Uterus (tissue), 4 donors: ENCODE measurements around the gene RPL31. TPM values are rescaled to one million over a fixed set of nuclear protein-coding genes. Genes with fewer than 3 reads are reported as not detected.

ENCODE experiments used
- DNase-seq, 2 donors: peaks; one replicate each; pipeline ENCODE4 v3.0.0-alpha.2; 2019 to 2020
- H3K27ac ChIP-seq, 2 donors: fragments of 200-600 bp; sonication (generic); 1 replicate in 1 of 2; 2 replicates in 1 of 2; pipeline ENCODE4 v1.5.1; 2016 to 2018
- H3K27me3 ChIP-seq, 2 donors: fragments of 200-600 bp; sonication (generic); one replicate each; pipeline ENCODE4 v1.5.1; 2018 to 2019; ENCODE audit warnings: control low read depth in 1 of 2
- H3K36me3 ChIP-seq, 2 donors: fragments of 200-600 bp; sonication (generic); one replicate each; pipeline ENCODE4 v1.5.1; 2019; ENCODE audit warnings: control low read depth in 1 of 2
- H3K4me1 ChIP-seq, 2 donors: fragments of 200-600 bp; sonication (generic); one replicate each; pipeline ENCODE4 v1.5.1; 2018 to 2019; ENCODE audit warnings: control low read depth in 1 of 2
- H3K4me3 ChIP-seq, 2 donors: fragments of 200-600 bp; sonication (generic); 1 replicate in 1 of 2; 2 replicates in 1 of 2; pipeline ENCODE4 v1.5.1; 2018 to 2019; ENCODE audit warnings: mild to moderate bottlenecking in 1 of 2
- H3K9me3 ChIP-seq, 2 donors: fragments of 200-600 bp; sonication (generic); one replicate each; pipeline ENCODE4 v1.5.1; 2019; ENCODE audit warnings: control low read depth in 1 of 2
- POLR2A ChIP-seq, 2 donors: fragments of 450-650 bp; IDR thresholded peaks; one replicate each; pipeline ENCODE4 v1.6.1; 2016; ENCODE audit warnings: antibody characterized with exemption in 2 of 2, mild to moderate bottlenecking in 1 of 2, moderate library complexity in 1 of 2
- intact Hi-C: fragments of 100-400 bp; cut with DNase I; formaldehyde crosslinking; loops from one replicate; pipeline ENCODE4 v1.15.1; 2023; ENCODE audit warnings: low total_unique reads
- total RNA-seq, 4 donors: library from RNA; depleted of rRNA in 3 of 4; stranded (reverse); fragments of >200 nt in 3 of 4; gene quantifications; one replicate each; pipeline versions ENCODE4 v1.1.0 to v1.2.4, GENCODE V29; 2014 to 2023
- TF ChIP-seq, protein P1 (sequence below), 4 experiments: fragments of 200-600 bp in 2 of 4; fragments of 450-650 bp in 2 of 4; sonication (generic) in 2 of 4; IDR thresholded peaks; one replicate each; pipeline ENCODE4 v1.5.1; 2016 to 2019; ENCODE audit warnings: antibody characterized with exemption in 4 of 4, mild to moderate bottlenecking in 2 of 4, moderate library complexity in 1 of 4
- donor health status: DM: yes; HTN: yes; CAD: no.

Gene RPL31
- total RNA-seq, 4 donors from 2014 or later = 918 to 2,301 (median 1,306) TPM

DNA sequence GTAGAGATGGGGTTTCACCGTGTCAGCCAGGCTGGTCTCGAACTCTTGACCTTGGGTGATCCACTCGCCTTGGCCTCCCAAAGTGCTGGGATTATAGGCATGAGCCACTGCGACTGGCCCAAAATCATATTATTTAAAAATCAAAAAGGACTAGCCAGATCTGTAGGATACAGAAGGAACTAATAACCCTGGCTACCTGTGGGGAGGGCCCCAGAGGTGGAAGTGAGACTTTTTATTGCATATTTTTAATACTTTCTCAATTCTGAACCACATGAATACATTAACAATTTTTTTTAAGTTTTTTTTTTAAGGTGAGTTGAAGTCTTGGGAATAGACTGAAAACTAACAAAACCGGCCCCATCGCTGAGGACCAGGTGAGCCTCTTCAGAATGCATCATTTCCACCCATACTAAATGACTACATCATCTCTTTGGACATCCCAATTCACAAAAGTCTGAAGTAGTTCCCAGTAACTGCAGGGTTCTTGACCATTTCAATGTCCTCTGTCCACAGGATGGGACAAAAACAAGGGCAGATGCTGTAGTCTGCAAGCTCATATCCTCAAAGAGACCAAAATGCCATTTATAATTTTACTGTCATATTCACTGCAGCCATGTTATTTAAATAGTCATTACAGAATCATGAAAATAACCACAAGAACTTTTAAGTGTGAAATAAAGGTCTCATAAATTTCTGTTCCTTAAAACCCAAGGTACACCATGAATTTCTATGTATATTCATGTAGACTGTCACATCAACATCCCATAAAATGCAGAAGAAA lies 21.4 kb downstream of the RPL31 start:
- H3K4me3 ChIP-seq = no peak overlapping the region
- no peaks in the 10 kb centered on the region for H3K36me3 ChIP-seq
- no peaks in the 10 kb centered on the region for H3K4me1 ChIP-seq
- intact Hi-C loops = no loop called here
- H3K9me3 ChIP-seq = no peaks in the 10 kb centered on the region
- TF ChIP-seq POLR2A (IDR thresholded peaks at IDR 0.05) = no peak
- TF ChIP-seq, protein P1, sequence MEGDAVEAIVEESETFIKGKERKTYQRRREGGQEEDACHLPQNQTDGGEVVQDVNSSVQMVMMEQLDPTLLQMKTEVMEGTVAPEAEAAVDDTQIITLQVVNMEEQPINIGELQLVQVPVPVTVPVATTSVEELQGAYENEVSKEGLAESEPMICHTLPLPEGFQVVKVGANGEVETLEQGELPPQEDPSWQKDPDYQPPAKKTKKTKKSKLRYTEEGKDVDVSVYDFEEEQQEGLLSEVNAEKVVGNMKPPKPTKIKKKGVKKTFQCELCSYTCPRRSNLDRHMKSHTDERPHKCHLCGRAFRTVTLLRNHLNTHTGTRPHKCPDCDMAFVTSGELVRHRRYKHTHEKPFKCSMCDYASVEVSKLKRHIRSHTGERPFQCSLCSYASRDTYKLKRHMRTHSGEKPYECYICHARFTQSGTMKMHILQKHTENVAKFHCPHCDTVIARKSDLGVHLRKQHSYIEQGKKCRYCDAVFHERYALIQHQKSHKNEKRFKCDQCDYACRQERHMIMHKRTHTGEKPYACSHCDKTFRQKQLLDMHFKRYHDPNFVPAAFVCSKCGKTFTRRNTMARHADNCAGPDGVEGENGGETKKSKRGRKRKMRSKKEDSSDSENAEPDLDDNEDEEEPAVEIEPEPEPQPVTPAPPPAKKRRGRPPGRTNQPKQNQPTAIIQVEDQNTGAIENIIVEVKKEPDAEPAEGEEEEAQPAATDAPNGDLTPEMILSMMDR (IDR thresholded peaks at IDR 0.05) = no peak
- H3K27ac ChIP-seq = no peak overlapping the region
- no peaks in the 10 kb centered on the region for H3K27me3 ChIP-seq
- DNase-seq = no peak

DNA sequence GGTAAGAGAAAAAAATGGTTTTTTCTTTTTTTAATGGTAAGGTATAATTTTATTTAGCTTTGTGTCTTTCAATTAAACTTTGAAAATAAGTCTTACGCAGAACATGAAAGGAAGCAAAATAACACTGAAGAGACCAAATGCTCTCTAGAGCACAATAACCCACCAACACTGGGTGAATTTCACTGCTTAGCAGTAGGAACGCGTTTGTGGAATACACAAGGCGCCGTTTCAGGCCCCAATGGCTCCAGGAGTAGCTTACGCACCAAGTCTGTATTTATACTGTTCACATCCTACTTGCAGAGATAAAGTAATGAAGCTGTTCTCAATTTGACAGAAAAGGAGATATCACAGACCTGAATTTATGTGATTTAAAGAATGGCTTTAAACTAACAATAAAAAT lies 23.5 kb downstream of the RPL31 start:
- H3K36me3 ChIP-seq = no peaks in the 10 kb centered on the region
- no peaks in the 10 kb centered on the region for H3K27me3 ChIP-seq
- DNase-seq = no peak
- no peak overlapping the region for H3K4me3 ChIP-seq
- no peak overlapping the region for H3K27ac ChIP-seq
- TF ChIP-seq, protein P1 (IDR thresholded peaks at IDR 0.05) = no peak
- TF ChIP-seq POLR2A (IDR thresholded peaks at IDR 0.05) = no peak
- H3K9me3 ChIP-seq = no peaks in the 10 kb centered on the region
- intact Hi-C loops = no loop called here
- H3K4me1 ChIP-seq = no peaks in the 10 kb centered on the region

DNA sequence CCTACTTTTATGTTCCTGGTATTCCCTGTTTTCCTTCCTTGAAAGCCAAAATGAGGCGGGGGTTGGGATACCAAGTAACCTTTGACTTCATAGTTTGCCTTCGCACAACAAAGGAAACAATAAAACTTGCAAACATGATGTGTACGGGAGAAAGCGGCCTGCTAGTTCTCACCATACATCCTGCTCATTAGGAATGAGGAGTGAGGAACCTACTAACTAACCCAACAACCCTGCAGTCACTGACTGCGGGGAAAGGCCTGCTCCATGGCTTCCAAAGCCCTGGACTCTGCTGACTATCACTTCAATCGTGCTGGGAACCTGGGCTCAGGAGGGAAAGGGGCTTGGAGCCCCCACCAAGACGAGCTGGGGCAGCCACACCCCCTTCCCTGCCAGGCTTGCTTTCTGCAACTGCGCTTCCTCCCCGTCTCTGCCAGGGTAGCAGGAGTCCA lies 24.2 kb downstream of the RPL31 start:
- Histone ChIP-seq H3K4me1 (no peaks in the 10 kb centered on the region), H3K27ac (no peak overlapping the region), H3K9me3 (no peaks in the 10 kb centered on the region), H3K4me3 (no peak overlapping the region), H3K36me3 (no peaks in the 10 kb centered on the region), H3K27me3 (no peaks in the 10 kb centered on the region)
- TF ChIP-seq POLR2A (IDR thresholded peaks at IDR 0.05) = no peak
- TF ChIP-seq, protein P1 (IDR thresholded peaks at IDR 0.05) = no peak
- intact Hi-C loops = no loop called here
- no peak for DNase-seq

DNA sequence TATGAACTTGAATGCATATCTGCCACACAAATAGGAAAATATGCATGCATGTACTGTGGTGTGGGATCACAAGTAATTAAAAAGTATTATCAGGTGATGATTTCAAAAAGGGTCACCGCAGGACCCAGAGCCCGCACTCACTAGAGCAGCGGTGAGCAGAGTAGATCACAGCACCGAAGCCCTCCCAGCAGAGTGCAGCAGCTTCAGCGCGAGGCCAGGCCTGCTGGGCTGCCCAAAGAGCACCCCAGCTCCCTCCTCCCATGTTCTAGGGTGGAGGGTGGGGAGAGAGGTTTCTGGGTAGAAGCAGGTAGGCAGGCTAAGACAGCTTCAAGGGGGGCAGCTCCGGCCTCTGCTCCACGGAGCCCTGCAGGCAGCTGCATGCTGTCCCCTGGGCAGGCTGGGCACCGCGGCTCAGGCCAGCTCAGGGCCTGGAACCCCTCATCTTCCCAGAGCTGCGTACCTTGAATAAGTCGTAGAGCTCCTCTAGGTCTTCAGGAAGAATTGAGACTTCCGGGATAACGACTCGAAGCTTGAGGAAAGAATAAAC lies 24.9 kb downstream of the RPL31 start:
- intact Hi-C loops = no loop called here
- no peak overlapping the region for H3K4me3 ChIP-seq
- H3K27me3 ChIP-seq = no peaks in the 10 kb centered on the region
- DNase-seq = no peak
- H3K36me3 ChIP-seq = no peaks in the 10 kb centered on the region
- H3K9me3 ChIP-seq = no peaks in the 10 kb centered on the region
- TF ChIP-seq POLR2A (IDR thresholded peaks at IDR 0.05) = no peak
- TF ChIP-seq, protein P1 (IDR thresholded peaks at IDR 0.05) = no peak
- H3K27ac ChIP-seq = no peak overlapping the region
- no peaks in the 10 kb centered on the region for H3K4me1 ChIP-seq

DNA sequence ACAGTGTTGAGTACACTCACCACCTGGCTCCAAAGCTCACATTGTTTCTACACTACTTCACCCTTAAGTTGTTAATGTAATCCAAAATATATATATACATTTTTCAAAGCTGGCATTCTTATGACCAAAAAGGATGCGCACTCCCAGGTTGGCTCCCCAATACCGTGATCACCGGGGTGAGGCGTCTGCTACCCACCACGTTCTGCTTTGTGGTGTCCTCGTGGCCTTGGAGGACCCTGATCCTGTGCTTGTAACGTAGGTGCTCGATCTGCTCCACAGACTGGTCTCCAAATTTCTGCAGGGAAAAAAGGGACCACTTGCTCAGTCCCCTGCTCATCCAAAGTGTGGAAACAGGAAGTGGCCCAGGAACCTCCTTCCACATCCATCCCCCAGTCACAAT lies 25.8 kb downstream of the RPL31 start:
- H3K4me1 ChIP-seq = no peaks in the 10 kb centered on the region
- H3K4me3 ChIP-seq = no peak overlapping the region
- DNase-seq = no peak
- no peaks in the 10 kb centered on the region for H3K9me3 ChIP-seq
- no peaks in the 10 kb centered on the region for H3K27me3 ChIP-seq
- no peaks in the 10 kb centered on the region for H3K36me3 ChIP-seq
- H3K27ac ChIP-seq = no peak overlapping the region
- TF ChIP-seq POLR2A (IDR thresholded peaks at IDR 0.05) = no peak
- TF ChIP-seq, protein P1 (IDR thresholded peaks at IDR 0.05) = no peak
- intact Hi-C loops = no loop called here
